Kidney epithelial cell (primary cell): ENCODE measurements around the gene TARBP1. TPM values are rescaled to one million over a fixed set of nuclear protein-coding genes. Genes with fewer than 3 reads are reported as not detected.

Experiments
- DNase-seq: peaks from one replicate; pipeline ENCODE4 v3.0.0-alpha.2; 2010; ENCODE audit warnings: low read depth
- H3K27me3 ChIP-seq: 2 replicates; pipeline ENCODE4 v1.6.0; 2011; ENCODE audit warnings: low read length; ENCODE audit not compliant: control insufficient read depth, insufficient read depth
- H3K36me3 ChIP-seq: 2 replicates; pipeline ENCODE4 v1.5.1; 2011; ENCODE audit warnings: low read length; ENCODE audit not compliant: control insufficient read depth, insufficient read depth
- H3K4me3 ChIP-seq: 2 replicates; pipeline ENCODE4 v1.5.1; 2011; ENCODE audit warnings: low read depth, mild to moderate bottlenecking, control low read depth, low read length
- CTCF ChIP-seq: IDR thresholded peaks from 2 replicates; pipeline ENCODE4 v1.5.1; 2011; ENCODE audit warnings: mild to moderate bottlenecking, moderate library complexity, low read length, control low read depth, inconsistent platforms; ENCODE audit not compliant: insufficient read depth, poor library complexity, severe bottlenecking
- total RNA-seq: library from RNA; depleted of rRNA; stranded (reverse); fragments of >200 nt; gene quantifications from 2 replicates; pipeline ENCODE4 v1.2.3, GENCODE V29; 2015

TARBP1 gene
- total RNA-seq, 1 donor from 2014 or later: 22.1 TPM

- TF ChIP-seq CTCF: no peak
- H3K36me3 ChIP-seq: peaks cover 1% of the 10 kb centered on the region
- DNase-seq: no peak
- no peak overlapping the region for H3K4me3 ChIP-seq
- no peaks in the 10 kb centered on the region for H3K27me3 ChIP-seq
Measured at GRCh38 chr1:234463749-234464148, 15.2 kb downstream of the TARBP1 start.

GRCh38 chr1:234460652-234461051, 18.3 kb downstream of the TARBP1 start:
- no peak for TF ChIP-seq CTCF
- peaks cover 3% of the 10 kb centered on the region for H3K36me3 ChIP-seq
- no peak overlapping the region for H3K4me3 ChIP-seq
- H3K27me3 ChIP-seq: no peaks in the 10 kb centered on the region
- no peak for DNase-seq

- no peak overlapping the region for H3K4me3 ChIP-seq
- DNase-seq: no peak
- no peak for TF ChIP-seq CTCF
- H3K27me3 ChIP-seq: no peaks in the 10 kb centered on the region
- peaks cover 3% of the 10 kb centered on the region for H3K36me3 ChIP-seq
Measured at GRCh38 chr1:234458352-234459017, 20.5 kb downstream of the TARBP1 start.

- H3K36me3 ChIP-seq: peaks cover 2% of the 10 kb centered on the region
- no peak for TF ChIP-seq CTCF
- no peak for DNase-seq
- H3K4me3 ChIP-seq: no peak overlapping the region
- H3K27me3 ChIP-seq: no peaks in the 10 kb centered on the region
Measured at GRCh38 chr1:234454926-234455325, 24.1 kb downstream of the TARBP1 start.

GRCh38 chr1:234452406-234452965, 26.5 kb downstream of the TARBP1 start:
- H3K27me3 ChIP-seq: no peaks in the 10 kb centered on the region
- H3K4me3 ChIP-seq: no peak overlapping the region
- no peak for TF ChIP-seq CTCF
- peaks cover 2% of the 10 kb centered on the region for H3K36me3 ChIP-seq
- DNase-seq: no peak

- no peaks in the 10 kb centered on the region for H3K36me3 ChIP-seq
- TF ChIP-seq CTCF: no peak
- no peaks in the 10 kb centered on the region for H3K27me3 ChIP-seq
- no peak for DNase-seq
- H3K4me3 ChIP-seq: no peak overlapping the region
Measured at GRCh38 chr1:234440348-234440747, 38.6 kb downstream of the TARBP1 start.
